ENCODE results near the gene A1BG. TPM values are rescaled to one million over a fixed set of nuclear protein-coding genes. Genes with fewer than 3 reads are reported as not detected.

A1BG gene
- total and polyA plus RNA-seq, 7 experiments from 2014 or later = 7.0 to 60.1 (median 16.2) TPM

- no peak for DNase-seq
- no peak for ATAC-seq
- Histone ChIP-seq H3K4me3 (ENCODE audit: low read length) (no peak overlapping the region), H3K9me3 (ENCODE audit: control insufficient read depth in 2 of 3, low read length in 3 of 3) (no peaks in the 10 kb centered on the region), H3K4me1 (ENCODE audit: control insufficient read depth in 2 of 2, insufficient read depth in 2 of 2, low read length in 2 of 2) (peaks cover 3 to 5% of the 10 kb centered on the region in 2 donors), H3K27me3 (ENCODE audit: control insufficient read depth in 2 of 2, insufficient read depth in 2 of 2, low read length in 2 of 2) (no peaks in the 10 kb centered on the region), H3K36me3 (ENCODE audit: control insufficient read depth in 2 of 3, insufficient read depth in 3 of 3, low read length in 3 of 3) (peaks cover 0 to 21% (median 0%) of the 10 kb centered on the region in 3 experiments), H3K27ac (ENCODE audit: low read depth, low read length) (no peak overlapping the region)
- POLR2A ChIA-PET = interaction anchor here (0.6 kb wide), 1 partner anchor 16 kb away, joined by 3 read pairs; no protein-coding TSS in a partner anchor
- intact Hi-C loops (cut with micrococcal nuclease) = no loop called here
- Mint-ChIP-seq H3K27me3 (no peaks in the 10 kb centered on the region), H3K27ac (peak overlapping the region in 1 of 9 donors; percentile 31), H3K4me3 (no peak overlapping the region), H3K4me1 (peaks cover 0 to 10% (median 6%) of the 10 kb centered on the region in 7 donors), H3K9me3 (no peaks in the 10 kb centered on the region), H3K36me3 (peaks cover 0 to 28% (median 16%) of the 10 kb centered on the region in 5 donors)
- CTCF ChIA-PET = interaction anchor here (0.8 kb wide), 1 partner anchor 29 kb away, joined by 3 read pairs; no protein-coding TSS in a partner anchor
Measured at GRCh38 chr19:58332697-58333096, 20.6 kb downstream of the A1BG start.

GRCh38 chr19:58330458-58330857, 22.8 kb downstream of the A1BG start:
- no peaks in the 10 kb centered on the region for H3K9me3 Mint-ChIP-seq
- no peaks in the 10 kb centered on the region for H3K27me3 ChIP-seq (ENCODE audit: control insufficient read depth in 2 of 2, insufficient read depth in 2 of 2, low read length in 2 of 2)
- POLR2A ChIA-PET = no interaction called here
- ATAC-seq = no peak
- DNase-seq = no peak
- H3K4me1 ChIP-seq (ENCODE audit: control insufficient read depth in 2 of 2, insufficient read depth in 2 of 2, low read length in 2 of 2) = peaks cover 14 to 16% of the 10 kb centered on the region in 2 donors
- no peak overlapping the region for H3K4me3 ChIP-seq (ENCODE audit: low read length)
- peaks cover 0 to 15% (median 0%) of the 10 kb centered on the region in 3 experiments for H3K36me3 ChIP-seq (ENCODE audit: control insufficient read depth in 2 of 3, insufficient read depth in 3 of 3, low read length in 3 of 3)
- H3K27ac Mint-ChIP-seq = no peak overlapping the region
- H3K27me3 Mint-ChIP-seq = no peaks in the 10 kb centered on the region
- intact Hi-C loops (cut with micrococcal nuclease) = no loop called here
- H3K36me3 Mint-ChIP-seq = peaks cover 0 to 19% (median 11%) of the 10 kb centered on the region in 5 donors
- no peak overlapping the region for H3K27ac ChIP-seq (ENCODE audit: low read depth, low read length)
- H3K4me3 Mint-ChIP-seq = no peak overlapping the region
- CTCF ChIA-PET = interaction anchor here (0.7 kb wide), 1 partner anchor 18 kb away, joined by 3 read pairs; no protein-coding TSS in a partner anchor
- H3K4me1 Mint-ChIP-seq = peaks cover 0 to 10% (median 6%) of the 10 kb centered on the region in 7 donors
- H3K9me3 ChIP-seq (ENCODE audit: control insufficient read depth in 2 of 3, low read length in 3 of 3) = no peaks in the 10 kb centered on the region

GRCh38 chr19:58328999-58329398, 24.3 kb downstream of the A1BG start:
- intact Hi-C loops (cut with micrococcal nuclease) = no loop called here
- DNase-seq (no peak), ATAC-seq (no peak)
- peaks cover 0 to 4% (median 0%) of the 10 kb centered on the region in 3 experiments for H3K36me3 ChIP-seq (ENCODE audit: control insufficient read depth in 2 of 3, insufficient read depth in 3 of 3, low read length in 3 of 3)
- Mint-ChIP-seq H3K9me3 (no peaks in the 10 kb centered on the region), H3K27ac (no peak overlapping the region), H3K36me3 (peaks cover 0 to 7% (median 3%) of the 10 kb centered on the region in 5 donors), H3K27me3 (no peaks in the 10 kb centered on the region), H3K4me3 (peak overlapping the region in 1 of 10 donors; percentile 10), H3K4me1 (peaks cover 0 to 10% (median 6%) of the 10 kb centered on the region in 7 donors)
- H3K4me1 ChIP-seq (ENCODE audit: control insufficient read depth in 2 of 2, insufficient read depth in 2 of 2, low read length in 2 of 2) = peaks cover 14 to 16% of the 10 kb centered on the region in 2 donors
- H3K27ac ChIP-seq (ENCODE audit: low read depth, low read length) = no peak overlapping the region
- no peak overlapping the region for H3K4me3 ChIP-seq (ENCODE audit: low read length)
- no peaks in the 10 kb centered on the region for H3K27me3 ChIP-seq (ENCODE audit: control insufficient read depth in 2 of 2, insufficient read depth in 2 of 2, low read length in 2 of 2)
- no peaks in the 10 kb centered on the region for H3K9me3 ChIP-seq (ENCODE audit: control insufficient read depth in 2 of 3, low read length in 3 of 3)
- ChIA-PET POLR2A (no interaction called here), CTCF (no interaction called here)

GRCh38 chr19:58326914-58327726, 26.2 kb downstream of the A1BG start, which contains the start of gene ZSCAN22:
Gene ZSCAN22, plus strand, starts transcription at chr19:58326994. Its CDS starts 7,809 bp downstream, at chr19:58334803.
- H3K4me3 Mint-ChIP-seq = no peak within 1 kb of the TSS
- Histone ChIP-seq H3K27me3 (ENCODE audit: control insufficient read depth in 2 of 2, insufficient read depth in 2 of 2, low read length in 2 of 2) (no peaks in the 10 kb centered on the region), H3K27ac (ENCODE audit: low read depth, low read length) (peak within 1 kb of the TSS; percentile 72), H3K36me3 (ENCODE audit: control insufficient read depth in 2 of 3, insufficient read depth in 3 of 3, low read length in 3 of 3) (peaks cover 0 to 4% (median 0%) of the 10 kb centered on the region in 3 experiments), H3K9me3 (ENCODE audit: control insufficient read depth in 2 of 3, low read length in 3 of 3) (no peaks in the 10 kb centered on the region), H3K4me1 (ENCODE audit: control insufficient read depth in 2 of 2, insufficient read depth in 2 of 2, low read length in 2 of 2) (peaks cover 14 to 16% of the 10 kb centered on the region in 2 donors), H3K4me3 (ENCODE audit: low read length) (peak within 1 kb of the TSS; percentile 95)
- H3K36me3 Mint-ChIP-seq = peaks cover 6 to 13% (median 12%) of the 10 kb centered on the region in 5 donors
- H3K4me1 Mint-ChIP-seq = peaks cover 0 to 10% (median 6%) of the 10 kb centered on the region in 7 donors
- ATAC-seq = peak; percentile 90
- intact Hi-C loops (cut with micrococcal nuclease) = loop anchor here (1.0 to 2.0 kb wide), 15 partner anchors 20 to 192 kb away; partner anchors contain the start of genes ERVK3-1 (in 2 of the 2), ZBTB45 (in 2 of the 2), ZNF132 (in 2 of the 2) and ZNF274 (in 2 of the 2)
- H3K27ac Mint-ChIP-seq = no peak within 1 kb of the TSS
- CTCF ChIA-PET = no interaction called here
- DNase-seq = peak; percentile 65 to 89 (median 78)
- H3K27me3 Mint-ChIP-seq = no peaks in the 10 kb centered on the region
- POLR2A ChIA-PET = interaction anchor here (0.7 to 1.9 kb wide), 9 partner anchors 24 to 248 kb away, joined by 3 to 13 read pairs (median 3); partner anchors contain the start of genes ZBTB45, ZNF274 and ZNF497
- no peaks in the 10 kb centered on the region for H3K9me3 Mint-ChIP-seq

- Mint-ChIP-seq H3K4me1 (peaks cover 0 to 10% (median 6%) of the 10 kb centered on the region in 7 donors), H3K27me3 (no peaks in the 10 kb centered on the region), H3K9me3 (no peaks in the 10 kb centered on the region), H3K4me3 (no peak overlapping the region), H3K27ac (no peak overlapping the region), H3K36me3 (peaks cover 6 to 16% (median 13%) of the 10 kb centered on the region in 5 donors)
- H3K9me3 ChIP-seq (ENCODE audit: control insufficient read depth in 2 of 3, low read length in 3 of 3) = no peaks in the 10 kb centered on the region
- DNase-seq (no peak), ATAC-seq (peak; percentile 53)
- H3K4me3 ChIP-seq (ENCODE audit: low read length) = peak overlapping the region; percentile 95
- H3K36me3 ChIP-seq (ENCODE audit: control insufficient read depth in 2 of 3, insufficient read depth in 3 of 3, low read length in 3 of 3) = peaks cover 0 to 4% (median 0%) of the 10 kb centered on the region in 3 experiments
- peak overlapping the region; percentile 72 for H3K27ac ChIP-seq (ENCODE audit: low read depth, low read length)
- POLR2A ChIA-PET = interaction anchor here (0.7 to 1.9 kb wide), 13 partner anchors 17 to 249 kb away, joined by 3 to 13 read pairs (median 3); partner anchors contain the start of genes ZBTB45, ZNF274 and ZNF497
- CTCF ChIA-PET = no interaction called here
- intact Hi-C loops (cut with micrococcal nuclease) = loop anchor here (1.0 to 2.0 kb wide), 12 partner anchors 21 to 193 kb away; partner anchors contain the start of genes ERVK3-1 (in 2 of the 2), ZNF132 (in 2 of the 2), ZNF324 (in 2 of the 2) and ZNF497 (in 2 of the 2)
- no peaks in the 10 kb centered on the region for H3K27me3 ChIP-seq (ENCODE audit: control insufficient read depth in 2 of 2, insufficient read depth in 2 of 2, low read length in 2 of 2)
- peaks cover 14 to 16% of the 10 kb centered on the region in 2 donors for H3K4me1 ChIP-seq (ENCODE audit: control insufficient read depth in 2 of 2, insufficient read depth in 2 of 2, low read length in 2 of 2)
Measured at GRCh38 chr19:58326501-58326913, 26.8 kb downstream of the A1BG start.

GRCh38 chr19:58325311-58326022, 27.8 kb downstream of the A1BG start:
- no peak overlapping the region for H3K27ac Mint-ChIP-seq
- Histone ChIP-seq H3K27ac (ENCODE audit: low read depth, low read length) (no peak overlapping the region), H3K9me3 (ENCODE audit: control insufficient read depth in 2 of 3, low read length in 3 of 3) (no peaks in the 10 kb centered on the region), H3K4me3 (ENCODE audit: low read length) (no peak overlapping the region), H3K4me1 (ENCODE audit: control insufficient read depth in 2 of 2, insufficient read depth in 2 of 2, low read length in 2 of 2) (peaks cover 14 to 16% of the 10 kb centered on the region in 2 donors), H3K27me3 (ENCODE audit: control insufficient read depth in 2 of 2, insufficient read depth in 2 of 2, low read length in 2 of 2) (no peaks in the 10 kb centered on the region), H3K36me3 (ENCODE audit: control insufficient read depth in 2 of 3, insufficient read depth in 3 of 3, low read length in 3 of 3) (peaks cover 0 to 4% (median 0%) of the 10 kb centered on the region in 3 experiments)
- no peak overlapping the region for H3K4me3 Mint-ChIP-seq
- no peak for DNase-seq
- ChIA-PET POLR2A (interaction anchor here (0.8 to 1.8 kb wide), 3 partner anchors 22 to 44 kb away, joined by 3 to 13 read pairs (median 3); partner anchors contain the start of gene ZNF497), CTCF (no interaction called here)
- H3K9me3 Mint-ChIP-seq = no peaks in the 10 kb centered on the region
- H3K36me3 Mint-ChIP-seq = peaks cover 7 to 16% (median 10%) of the 10 kb centered on the region in 5 donors
- peaks cover 0 to 6% (median 4%) of the 10 kb centered on the region in 7 donors for H3K4me1 Mint-ChIP-seq
- intact Hi-C loops (cut with micrococcal nuclease) = loop anchor here (1.0 to 2.0 kb wide), 12 partner anchors 20 to 194 kb away; partner anchors contain the start of genes ERVK3-1 (in 2 of the 2), ZNF132 (in 2 of the 2), ZNF324 (in 2 of the 2) and ZNF497 (in 2 of the 2)
- H3K27me3 Mint-ChIP-seq = no peaks in the 10 kb centered on the region
- ATAC-seq = no peak
